ENCODE data around the gene CBFB. TPM values are rescaled to one million over a fixed set of nuclear protein-coding genes. Genes with fewer than 3 reads are reported as not detected.
"Not testable (repeated sequence)": the region's sequence is repeated elsewhere in the genome, so short reads cannot be mapped to it uniquely, and the experiment has no call there.

Gene CBFB
- total RNA-seq, 1 donor from 2014 or later = 61.3 TPM

DNA sequence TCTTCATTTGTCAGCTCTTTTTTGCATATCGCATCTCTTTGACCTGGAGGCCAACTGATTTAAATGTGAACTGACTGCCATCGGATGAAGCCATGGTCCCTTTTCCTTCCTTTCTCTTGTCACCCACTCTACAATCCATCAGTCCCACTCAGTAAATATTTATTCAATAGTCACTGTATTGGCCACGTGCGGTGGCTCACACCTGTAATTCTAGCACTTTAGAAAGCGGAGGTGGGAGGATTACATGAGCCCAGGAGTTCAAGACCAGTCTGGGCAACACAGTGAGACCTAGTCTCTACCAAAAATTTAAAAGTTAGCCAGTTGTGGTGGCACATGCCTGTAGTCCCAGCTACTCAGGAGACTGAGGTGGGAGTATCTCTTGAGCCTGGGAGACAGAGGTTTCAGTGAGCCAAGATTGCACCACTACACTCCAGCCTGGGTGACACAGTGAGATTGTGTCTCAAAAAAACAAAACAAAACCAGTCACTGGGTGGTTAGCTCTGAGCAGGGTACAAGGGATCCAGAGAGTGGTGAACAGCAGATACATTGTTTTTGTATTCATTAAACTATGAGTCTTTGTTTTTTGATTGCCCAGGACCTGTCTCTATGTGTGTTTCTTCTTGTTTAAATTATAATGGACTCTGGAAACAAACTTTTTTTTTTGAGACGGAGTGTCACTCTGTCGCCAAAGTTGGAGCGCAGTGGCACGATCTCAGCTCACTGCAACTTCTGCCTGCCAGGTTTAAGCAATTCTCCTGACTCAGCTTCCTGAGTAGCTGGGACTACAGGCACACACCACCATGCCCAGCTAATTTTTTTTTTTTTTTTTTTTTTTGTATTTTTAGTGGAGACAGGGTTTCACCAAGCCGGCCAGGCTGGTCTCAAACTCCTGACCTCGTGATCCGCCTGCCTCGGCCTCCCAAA, 87.7 kb downstream of the CBFB start:
- H3K27ac Mint-ChIP-seq (ENCODE audit: unreplicated experiment) = peak overlapping the region; percentile 46
- H3K4me3 Mint-ChIP-seq (ENCODE audit: unreplicated experiment) = no peak overlapping the region
- DNase-seq (ENCODE audit: low spot score) = no peak
- peaks cover 17% of the 10 kb centered on the region for H3K4me1 Mint-ChIP-seq (ENCODE audit: low read depth)
- H3K9me3 Mint-ChIP-seq (ENCODE audit: low read depth) = no peaks in the 10 kb centered on the region
- TF ChIP-seq, protein P1, sequence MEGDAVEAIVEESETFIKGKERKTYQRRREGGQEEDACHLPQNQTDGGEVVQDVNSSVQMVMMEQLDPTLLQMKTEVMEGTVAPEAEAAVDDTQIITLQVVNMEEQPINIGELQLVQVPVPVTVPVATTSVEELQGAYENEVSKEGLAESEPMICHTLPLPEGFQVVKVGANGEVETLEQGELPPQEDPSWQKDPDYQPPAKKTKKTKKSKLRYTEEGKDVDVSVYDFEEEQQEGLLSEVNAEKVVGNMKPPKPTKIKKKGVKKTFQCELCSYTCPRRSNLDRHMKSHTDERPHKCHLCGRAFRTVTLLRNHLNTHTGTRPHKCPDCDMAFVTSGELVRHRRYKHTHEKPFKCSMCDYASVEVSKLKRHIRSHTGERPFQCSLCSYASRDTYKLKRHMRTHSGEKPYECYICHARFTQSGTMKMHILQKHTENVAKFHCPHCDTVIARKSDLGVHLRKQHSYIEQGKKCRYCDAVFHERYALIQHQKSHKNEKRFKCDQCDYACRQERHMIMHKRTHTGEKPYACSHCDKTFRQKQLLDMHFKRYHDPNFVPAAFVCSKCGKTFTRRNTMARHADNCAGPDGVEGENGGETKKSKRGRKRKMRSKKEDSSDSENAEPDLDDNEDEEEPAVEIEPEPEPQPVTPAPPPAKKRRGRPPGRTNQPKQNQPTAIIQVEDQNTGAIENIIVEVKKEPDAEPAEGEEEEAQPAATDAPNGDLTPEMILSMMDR (IDR thresholded peaks at IDR 0.05) = no peak
- peaks cover 4% of the 10 kb centered on the region for H3K36me3 Mint-ChIP-seq (ENCODE audit: low read depth)
- no peaks in the 10 kb centered on the region for H3K27me3 Mint-ChIP-seq (ENCODE audit: low read depth)

DNA sequence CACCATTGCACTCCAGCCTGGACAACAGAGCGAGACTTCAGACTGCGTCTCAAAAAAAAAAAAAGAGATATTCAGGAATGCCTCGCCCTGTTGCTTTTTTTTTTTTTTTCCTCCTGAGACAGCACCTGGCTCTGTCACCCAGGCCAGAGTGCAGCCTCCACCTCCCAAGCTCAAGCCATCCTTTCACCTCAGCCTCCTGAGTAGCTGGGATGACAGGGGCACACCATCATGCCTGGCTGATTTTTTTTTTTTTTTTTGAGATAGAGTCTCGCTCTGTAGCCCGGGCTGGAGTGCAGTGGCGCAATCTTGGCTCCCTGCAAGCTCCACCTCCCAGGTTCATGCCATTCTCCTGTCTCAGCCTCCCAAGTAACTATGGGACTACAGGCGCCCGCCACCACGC, 88.8 kb downstream of the CBFB start:
- Mint-ChIP-seq H3K36me3 (ENCODE audit: low read depth) (peaks cover 6% of the 10 kb centered on the region), H3K27ac (ENCODE audit: unreplicated experiment) (no peak overlapping the region), H3K4me1 (ENCODE audit: low read depth) (peaks cover 17% of the 10 kb centered on the region), H3K9me3 (ENCODE audit: low read depth) (no peaks in the 10 kb centered on the region), H3K27me3 (ENCODE audit: low read depth) (no peaks in the 10 kb centered on the region), H3K4me3 (ENCODE audit: unreplicated experiment) (no peak overlapping the region)
- no peak for DNase-seq (ENCODE audit: low spot score)
- TF ChIP-seq, protein P1 (IDR thresholded peaks at IDR 0.05) = no peak

DNA sequence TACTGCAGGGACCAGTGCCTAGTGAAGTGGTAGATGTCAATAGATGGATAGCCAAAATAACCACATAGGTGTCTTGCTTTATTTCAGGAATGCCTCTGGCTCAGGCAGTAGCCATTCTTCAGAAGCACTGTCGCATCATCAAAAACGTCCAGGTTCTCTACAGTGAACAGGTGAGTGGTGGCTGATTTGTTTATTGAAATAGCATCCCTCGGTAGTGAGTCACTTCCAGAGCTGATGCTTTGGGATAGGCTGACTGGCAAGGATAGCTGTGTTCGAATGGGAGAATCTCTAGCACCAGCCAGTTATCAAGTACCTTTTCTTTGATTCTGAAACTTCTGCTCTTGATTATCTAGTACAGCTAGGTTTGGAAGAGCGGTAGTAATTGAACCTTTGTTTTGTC, 91.1 kb downstream of the CBFB start:
- H3K27me3 Mint-ChIP-seq (ENCODE audit: low read depth) = no peaks in the 10 kb centered on the region
- DNase-seq (ENCODE audit: low spot score) = no peak
- H3K36me3 Mint-ChIP-seq (ENCODE audit: low read depth) = peaks cover 7% of the 10 kb centered on the region
- no peak overlapping the region for H3K27ac Mint-ChIP-seq (ENCODE audit: unreplicated experiment)
- H3K4me3 Mint-ChIP-seq (ENCODE audit: unreplicated experiment) = no peak overlapping the region
- H3K4me1 Mint-ChIP-seq (ENCODE audit: low read depth) = peaks cover 8% of the 10 kb centered on the region
- TF ChIP-seq, protein P1 (IDR thresholded peaks at IDR 0.05) = no peak
- no peaks in the 10 kb centered on the region for H3K9me3 Mint-ChIP-seq (ENCODE audit: low read depth)

DNA sequence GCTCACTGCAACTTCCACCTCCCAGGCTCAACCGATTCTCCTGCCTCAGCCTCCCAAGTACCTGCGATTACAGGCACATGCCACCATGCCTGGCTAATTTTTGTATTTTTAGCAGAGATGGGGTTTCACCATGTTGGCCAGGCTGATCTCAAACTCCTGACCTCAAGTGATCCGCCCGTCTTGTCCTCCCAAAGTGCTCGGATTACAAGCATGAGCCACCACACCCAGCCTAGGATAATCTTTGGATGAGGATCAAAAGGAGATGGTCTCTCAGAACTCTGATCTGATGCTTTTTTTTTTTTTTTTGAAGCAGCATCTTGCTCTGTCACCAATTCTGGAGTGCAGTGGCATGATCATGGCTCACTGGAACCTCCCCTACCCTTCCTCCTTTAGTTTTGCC, 93.8 kb downstream of the CBFB start:
- not testable (repeated sequence) for H3K27ac Mint-ChIP-seq (ENCODE audit: unreplicated experiment); H3K27me3 Mint-ChIP-seq (ENCODE audit: low read depth); H3K4me3 Mint-ChIP-seq (ENCODE audit: unreplicated experiment)

DNA sequence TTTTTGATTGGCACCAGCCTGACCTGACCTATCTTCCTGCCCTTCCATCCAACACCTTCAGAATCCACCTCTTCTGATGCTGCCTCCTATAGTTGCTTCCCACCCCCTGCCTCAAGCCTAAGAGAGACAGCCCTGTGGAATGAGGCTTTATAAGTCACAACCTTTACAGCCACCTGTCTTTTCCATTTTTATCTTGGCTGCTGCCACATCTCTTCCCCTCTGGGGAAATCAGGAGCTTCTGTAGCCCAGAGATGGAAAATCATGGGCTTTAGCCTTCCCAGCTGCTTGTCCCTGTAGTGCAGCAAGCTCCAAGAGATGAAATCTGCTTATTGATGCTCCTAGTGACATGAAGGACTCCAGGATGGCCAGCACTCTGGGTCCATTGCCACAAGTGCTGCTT, 99.5 kb downstream of the CBFB start:
- H3K27ac Mint-ChIP-seq (ENCODE audit: unreplicated experiment) = no peak overlapping the region
- no peak for DNase-seq (ENCODE audit: low spot score)
- H3K36me3 Mint-ChIP-seq (ENCODE audit: low read depth) = peaks cover 22% of the 10 kb centered on the region
- TF ChIP-seq, protein P1 (IDR thresholded peaks at IDR 0.05) = no peak
- H3K27me3 Mint-ChIP-seq (ENCODE audit: low read depth) = no peaks in the 10 kb centered on the region
- H3K4me1 Mint-ChIP-seq (ENCODE audit: low read depth) = no peaks in the 10 kb centered on the region
- H3K4me3 Mint-ChIP-seq (ENCODE audit: unreplicated experiment) = no peak overlapping the region
- no peaks in the 10 kb centered on the region for H3K9me3 Mint-ChIP-seq (ENCODE audit: low read depth)

More for the DNA sequence above, 93.8 kb downstream of the CBFB start:
- DNase-seq (ENCODE audit: low spot score); H3K9me3 Mint-ChIP-seq (ENCODE audit: low read depth); H3K4me1 Mint-ChIP-seq (ENCODE audit: low read depth): not testable (repeated sequence)
- peaks cover 15% of the 10 kb centered on the region for H3K36me3 Mint-ChIP-seq (ENCODE audit: low read depth)

DNA sequence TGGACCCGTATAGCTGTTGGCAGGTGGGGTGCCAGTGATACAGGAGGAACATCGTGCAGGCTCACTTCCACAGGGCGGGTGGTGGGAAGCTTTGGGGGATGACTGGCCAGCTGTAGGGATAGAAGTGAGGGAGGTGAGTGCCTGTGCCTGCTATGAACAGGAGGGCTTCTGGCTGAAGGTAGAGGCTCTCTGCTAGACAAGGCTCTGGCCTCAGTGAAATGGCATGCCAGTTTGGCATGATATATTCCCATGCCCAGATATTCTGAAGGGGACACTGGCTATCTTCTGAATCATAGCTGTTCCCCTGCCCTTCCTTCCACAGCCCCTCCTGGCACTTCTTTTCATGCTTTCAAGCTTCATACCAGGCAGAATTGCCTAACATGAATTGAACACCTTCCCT, 99.9 kb downstream of the CBFB start:
- Mint-ChIP-seq H3K27me3 (ENCODE audit: low read depth) (no peaks in the 10 kb centered on the region), H3K9me3 (ENCODE audit: low read depth) (no peaks in the 10 kb centered on the region), H3K4me1 (ENCODE audit: low read depth) (no peaks in the 10 kb centered on the region), H3K4me3 (ENCODE audit: unreplicated experiment) (no peak overlapping the region), H3K36me3 (ENCODE audit: low read depth) (peaks cover 19% of the 10 kb centered on the region), H3K27ac (ENCODE audit: unreplicated experiment) (no peak overlapping the region)
- DNase-seq (ENCODE audit: low spot score) = no peak
- TF ChIP-seq, protein P1 (IDR thresholded peaks at IDR 0.05) = no peak
